Measurements from ENCODE around the gene SORL1-AS1.

DNA sequence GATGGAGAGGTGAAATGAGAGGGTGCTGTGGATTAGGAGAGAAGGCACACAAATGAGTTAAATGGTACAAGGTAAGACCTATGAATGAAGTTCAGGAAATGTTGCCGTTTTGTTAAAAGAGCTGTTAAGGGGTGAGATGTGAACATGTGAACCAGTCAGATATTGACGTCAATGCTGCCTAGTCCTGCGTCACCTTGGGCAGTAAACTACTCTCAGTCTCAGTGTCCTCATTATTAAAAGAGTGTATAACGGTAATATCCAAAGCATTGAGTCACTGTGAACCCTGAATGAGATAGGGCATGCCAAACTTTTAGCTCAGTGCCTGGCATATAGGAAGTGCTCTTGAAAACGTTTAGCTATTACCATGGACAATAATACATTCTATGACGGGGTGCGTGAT is 32.4 kb upstream of the SORL1-AS1 start:
- TF ChIP-seq, protein P1, sequence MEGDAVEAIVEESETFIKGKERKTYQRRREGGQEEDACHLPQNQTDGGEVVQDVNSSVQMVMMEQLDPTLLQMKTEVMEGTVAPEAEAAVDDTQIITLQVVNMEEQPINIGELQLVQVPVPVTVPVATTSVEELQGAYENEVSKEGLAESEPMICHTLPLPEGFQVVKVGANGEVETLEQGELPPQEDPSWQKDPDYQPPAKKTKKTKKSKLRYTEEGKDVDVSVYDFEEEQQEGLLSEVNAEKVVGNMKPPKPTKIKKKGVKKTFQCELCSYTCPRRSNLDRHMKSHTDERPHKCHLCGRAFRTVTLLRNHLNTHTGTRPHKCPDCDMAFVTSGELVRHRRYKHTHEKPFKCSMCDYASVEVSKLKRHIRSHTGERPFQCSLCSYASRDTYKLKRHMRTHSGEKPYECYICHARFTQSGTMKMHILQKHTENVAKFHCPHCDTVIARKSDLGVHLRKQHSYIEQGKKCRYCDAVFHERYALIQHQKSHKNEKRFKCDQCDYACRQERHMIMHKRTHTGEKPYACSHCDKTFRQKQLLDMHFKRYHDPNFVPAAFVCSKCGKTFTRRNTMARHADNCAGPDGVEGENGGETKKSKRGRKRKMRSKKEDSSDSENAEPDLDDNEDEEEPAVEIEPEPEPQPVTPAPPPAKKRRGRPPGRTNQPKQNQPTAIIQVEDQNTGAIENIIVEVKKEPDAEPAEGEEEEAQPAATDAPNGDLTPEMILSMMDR (IDR thresholded peaks at IDR 0.05) = no peak
- TF ChIP-seq POLR2A (IDR thresholded peaks at IDR 0.05) = no peak
- TF ChIP-seq EP300 (IDR thresholded peaks at IDR 0.05) = no peak
